Trophoblast cell (in vitro differentiated cells and primary cell): Measurements from ENCODE around the gene ZBTB33.

Experiments
- DNase-seq, 2 donors: peaks; one replicate each; pipeline ENCODE4 v3.0.0-alpha.2; 2016
- H2AFZ ChIP-seq: 2 replicates; pipeline ENCODE4 v1.6.1; 2013; ENCODE audit warnings: low read length, moderate library complexity, mild to moderate bottlenecking; ENCODE audit not compliant: insufficient read depth, poor library complexity
- H2AK5ac ChIP-seq: 2 replicates; pipeline ENCODE4 v1.6.1; 2013; ENCODE audit warnings: mild to moderate bottlenecking, low read length
- H2BK120ac ChIP-seq: 2 replicates; pipeline ENCODE4 v1.6.1; 2013; ENCODE audit warnings: low read length, mild to moderate bottlenecking, moderate library complexity; ENCODE audit not compliant: insufficient read depth, poor library complexity
- H2BK12ac ChIP-seq: 2 replicates; pipeline ENCODE4 v1.6.1; 2013; ENCODE audit warnings: mild to moderate bottlenecking, low read length, moderate library complexity
- H2BK5ac ChIP-seq: 2 replicates; pipeline ENCODE4 v1.6.1; 2013; ENCODE audit warnings: low read length, low read depth, moderate library complexity, mild to moderate bottlenecking; ENCODE audit not compliant: poor library complexity
- H3K14ac ChIP-seq: 2 replicates; pipeline ENCODE4 v1.6.1; 2013; ENCODE audit warnings: mild to moderate bottlenecking, low read length
- H3K18ac ChIP-seq: 2 replicates; pipeline ENCODE4 v1.6.1; 2013; ENCODE audit warnings: mild to moderate bottlenecking, low read length
- H3K23ac ChIP-seq: 2 replicates; pipeline ENCODE4 v1.6.1; 2013; ENCODE audit warnings: low read length
- H3K27ac ChIP-seq: 2 replicates; pipeline ENCODE4 v1.5.1; 2013; ENCODE audit warnings: low read depth, mild to moderate bottlenecking, inconsistent platforms, low read length, moderate library complexity
- H3K27me3 ChIP-seq: 2 replicates; pipeline ENCODE4 v1.6.1; 2013; ENCODE audit warnings: inconsistent platforms, mild to moderate bottlenecking, low read length, moderate library complexity; ENCODE audit not compliant: insufficient read depth
- H3K36me3 ChIP-seq, 2 experiments: 1 replicate in 1 of 2; 2 replicates in 1 of 2; pipeline ENCODE4 v1.6.1; 2013; ENCODE audit warnings: low read length in 2 of 2, mild to moderate bottlenecking in 2 of 2, moderate library complexity in 1 of 2; ENCODE audit not compliant: insufficient read depth in 2 of 2, control insufficient read depth in 1 of 2
- H3K4ac ChIP-seq: 2 replicates; pipeline ENCODE4 v1.6.1; 2013; ENCODE audit warnings: low read depth, mild to moderate bottlenecking, low read length, moderate library complexity
- H3K4me1 ChIP-seq, 2 experiments: 1 replicate in 1 of 2; 2 replicates in 1 of 2; pipeline ENCODE4 v1.6.1; 2013; ENCODE audit warnings: low read length in 2 of 2, mild to moderate bottlenecking in 2 of 2, moderate library complexity in 1 of 2; ENCODE audit not compliant: insufficient read depth in 2 of 2, control insufficient read depth in 1 of 2
- H3K4me2 ChIP-seq: 2 replicates; pipeline ENCODE4 v1.6.1; 2013; ENCODE audit warnings: inconsistent platforms, mild to moderate bottlenecking, low read length, moderate library complexity
- H3K4me3 ChIP-seq: 2 replicates; pipeline ENCODE4 v1.5.1; 2013; ENCODE audit warnings: mild to moderate bottlenecking, low read depth, low read length, inconsistent platforms
- H3K79me1 ChIP-seq: one replicate; pipeline ENCODE4 v1.6.1; 2013; ENCODE audit warnings: low read length
- H3K79me2 ChIP-seq: 2 replicates; pipeline ENCODE4 v1.6.1; 2013; ENCODE audit warnings: low read length, mild to moderate bottlenecking; ENCODE audit not compliant: control insufficient read depth, insufficient read depth, poor library complexity
- H3K9ac ChIP-seq: 2 replicates; pipeline ENCODE4 v1.6.1; 2013; ENCODE audit warnings: mild to moderate bottlenecking, low read length
- H3K9me3 ChIP-seq: 2 replicates; pipeline ENCODE4 v1.6.1; 2013; ENCODE audit warnings: low read depth, mild to moderate bottlenecking, control low read depth, inconsistent platforms, low read length; ENCODE audit not compliant: insufficient read depth
- H4K12ac ChIP-seq: 2 replicates; pipeline ENCODE4 v1.6.1; 2013; ENCODE audit warnings: low read depth, mild to moderate bottlenecking, low read length, moderate library complexity
- H4K8ac ChIP-seq: 2 replicates; pipeline ENCODE4 v1.6.1; 2013; ENCODE audit warnings: low read depth, mild to moderate bottlenecking, low read length, moderate library complexity
- H4K91ac ChIP-seq: one replicate; pipeline ENCODE4 v1.6.1; 2013; ENCODE audit warnings: low read depth, mild to moderate bottlenecking, low read length, moderate library complexity
- WGBS: extraction: QIAGEN DNeasy Blood & Tissue Kit; methylation state at CpG from one replicate; pipeline ENCODE4 v1.1.7; 2013; ENCODE audit warnings: missing lambda C conversion rate; ENCODE audit not compliant: insufficient read length, insufficient coverage; ENCODE audit errors: extremely low coverage; 5-methylcytosine and 5-hydroxymethylcytosine counted together

ZBTB33 gene

DNA sequence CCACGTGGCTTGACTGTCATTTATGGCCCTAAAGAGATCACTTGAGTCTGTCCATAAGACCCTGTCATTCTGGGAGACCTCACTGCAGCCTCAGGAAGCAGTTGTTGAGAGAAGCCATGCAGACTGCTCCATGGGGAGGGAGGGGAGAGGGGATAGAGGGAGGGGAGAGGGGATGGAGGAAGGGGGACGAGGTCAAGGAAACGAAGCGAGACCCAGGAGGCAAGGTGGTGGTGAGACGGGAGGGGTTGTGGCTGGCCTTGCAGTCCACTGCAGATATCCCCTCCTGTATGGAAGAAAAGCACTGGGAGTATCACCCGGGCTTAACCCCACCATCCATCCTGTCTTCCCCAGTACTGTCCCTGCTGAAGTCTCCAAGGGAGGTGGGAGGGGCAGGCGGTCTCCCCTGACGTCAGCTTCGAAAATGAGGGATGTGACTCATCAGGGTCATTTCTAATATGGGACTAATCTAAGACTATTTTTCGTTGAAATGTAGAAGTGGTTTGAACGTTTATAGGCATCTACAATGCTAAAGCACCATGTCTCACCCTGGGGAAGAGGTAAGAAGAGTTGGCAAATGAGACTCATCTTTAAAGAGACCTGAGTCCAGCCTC is 55.0 kb downstream of the ZBTB33 start:
- Histone ChIP-seq H4K12ac (no peak overlapping the region), H2AK5ac (no peak overlapping the region), H2BK120ac (no peak overlapping the region), H3K36me3 (no peaks in the 10 kb centered on the region), H4K8ac (no peak overlapping the region), H3K14ac (no peak overlapping the region), H3K4me3 (no peak overlapping the region), H2BK5ac (no peak overlapping the region), H3K23ac (no peak overlapping the region), H3K27me3 (peaks cover 9% of the 10 kb centered on the region), H3K4me1 (peaks cover 5 to 10% of the 10 kb centered on the region in 2 experiments), H2AFZ (no peak overlapping the region), H3K27ac (no peak overlapping the region), H4K91ac (no peak overlapping the region), H3K79me1 (no peaks in the 10 kb centered on the region), H3K9ac (no peak overlapping the region), H2BK12ac (no peak overlapping the region), H3K18ac (no peak overlapping the region), H3K79me2 (no peaks in the 10 kb centered on the region), H3K9me3 (no peaks in the 10 kb centered on the region), H3K4me2 (no peak overlapping the region), H3K4ac (no peak overlapping the region)
- WGBS = no CpG with 5 or more reads among the region's 11 CpGs
- DNase-seq = peak in 1 of 2 donors; percentile 1

GRCh38 chrX:120306630-120307029 is 56.0 kb downstream of the ZBTB33 start:
- Histone ChIP-seq H3K27ac (no peak overlapping the region), H3K14ac (no peak overlapping the region), H3K79me1 (no peaks in the 10 kb centered on the region), H3K36me3 (no peaks in the 10 kb centered on the region), H3K23ac (no peak overlapping the region), H3K9me3 (no peaks in the 10 kb centered on the region), H3K4ac (no peak overlapping the region), H3K27me3 (peaks cover 18% of the 10 kb centered on the region), H3K79me2 (no peaks in the 10 kb centered on the region), H3K9ac (no peak overlapping the region), H2AK5ac (no peak overlapping the region), H4K91ac (no peak overlapping the region), H3K4me3 (no peak overlapping the region), H4K12ac (no peak overlapping the region), H3K4me2 (no peak overlapping the region), H3K4me1 (peaks cover 8 to 16% of the 10 kb centered on the region in 2 experiments), H2BK12ac (no peak overlapping the region), H2BK5ac (no peak overlapping the region), H4K8ac (no peak overlapping the region), H2BK120ac (no peak overlapping the region), H2AFZ (no peak overlapping the region), H3K18ac (no peak overlapping the region)
- DNase-seq = no peak
- no CpG with 5 or more reads among the region's 2 CpGs for WGBS
